Tibial artery (tissue), 4 donors: ENCODE data around the gene SLC39A6.
"Not testable (repeated sequence)": the region's sequence is repeated elsewhere in the genome, so short reads cannot be mapped to it uniquely, and the experiment has no call there.

Experiments
- DNase-seq, 2 donors: peaks; one replicate each; pipeline ENCODE4 v3.0.0-alpha.2; 2019
- H3K27ac ChIP-seq, 2 donors: fragments of 200-600 bp; sonication (generic) in 1 of 2; 1 replicate in 1 of 2; 2 replicates in 1 of 2; pipeline ENCODE4 v1.5.1; 2018 to 2019; ENCODE audit warnings: mild to moderate bottlenecking in 1 of 2
- H3K27me3 ChIP-seq, 2 donors: fragments of 200-600 bp; sonication (generic) in 1 of 2; one replicate each; pipeline versions ENCODE4 v1.5.1 to v1.6.0; 2016 to 2019
- H3K36me3 ChIP-seq, 3 donors: fragments of 200-600 bp; sonication (generic) in 2 of 3; one replicate each; pipeline ENCODE4 v1.5.1; 2016 to 2019; ENCODE audit warnings: mild to moderate bottlenecking in 2 of 3
- H3K4me1 ChIP-seq, 4 donors: fragments of 200-600 bp; sonication (generic) in 2 of 4; 1 replicate in 3 of 4; 2 replicates in 1 of 4; pipeline ENCODE4 v1.5.1; 2016 to 2019
- H3K4me3 ChIP-seq, 2 donors: fragments of 200-600 bp; sonication (generic) in 1 of 2; 1 replicate in 1 of 2; 2 replicates in 1 of 2; pipeline ENCODE4 v1.5.1; 2018 to 2019; ENCODE audit warnings: mild to moderate bottlenecking in 2 of 2
- H3K9me3 ChIP-seq, 3 donors: fragments of 200-600 bp; sonication (generic) in 1 of 3; one replicate each; pipeline ENCODE4 v1.5.1; 2016 to 2019
- intact Hi-C: fragments of 100-400 bp; cut with DNase I; formaldehyde crosslinking; loops from one replicate; pipeline ENCODE4 v1.15.0; 2023; ENCODE audit warnings: low total_unique reads
- TF ChIP-seq, protein P1 (sequence below), 2 experiments: fragments of 200-600 bp in 1 of 2; fragments of 450-650 bp in 1 of 2; IDR thresholded peaks; one replicate each; pipeline ENCODE4 v1.5.1; 2017 to 2019; ENCODE audit warnings: antibody characterized with exemption in 2 of 2, mild to moderate bottlenecking in 1 of 2, moderate library complexity in 1 of 2

SLC39A6 gene

DNA sequence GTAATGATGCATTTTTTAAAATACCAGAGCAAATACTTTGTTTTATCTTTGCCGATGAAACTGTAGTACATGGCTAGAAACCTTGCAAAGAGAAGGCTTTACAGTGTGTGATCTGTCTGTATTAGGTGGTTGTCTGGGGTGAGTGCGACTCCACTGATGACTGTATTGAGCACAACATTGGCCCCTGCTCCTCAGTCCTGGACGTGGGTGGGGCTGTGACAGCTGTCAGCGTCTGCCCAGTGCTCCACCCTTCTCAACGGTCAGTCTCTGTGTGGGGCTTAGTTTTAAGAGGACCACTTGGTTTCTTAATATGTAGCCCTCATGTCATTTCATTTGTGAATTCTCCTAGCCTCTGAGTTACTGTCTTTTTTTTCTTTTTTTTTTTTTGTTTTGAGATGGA lies 40.8 kb upstream of the SLC39A6 start:
- Histone ChIP-seq H3K4me3 (no peak overlapping the region), H3K27ac (no peak overlapping the region), H3K4me1 (no peaks in the 10 kb centered on the region), H3K36me3 (peaks cover 75 to 91% (median 79%) of the 10 kb centered on the region in 3 donors), H3K9me3 (no peaks in the 10 kb centered on the region), H3K27me3 (no peaks in the 10 kb centered on the region)
- intact Hi-C loops = no loop called here
- no peak for DNase-seq
- TF ChIP-seq, protein P1, sequence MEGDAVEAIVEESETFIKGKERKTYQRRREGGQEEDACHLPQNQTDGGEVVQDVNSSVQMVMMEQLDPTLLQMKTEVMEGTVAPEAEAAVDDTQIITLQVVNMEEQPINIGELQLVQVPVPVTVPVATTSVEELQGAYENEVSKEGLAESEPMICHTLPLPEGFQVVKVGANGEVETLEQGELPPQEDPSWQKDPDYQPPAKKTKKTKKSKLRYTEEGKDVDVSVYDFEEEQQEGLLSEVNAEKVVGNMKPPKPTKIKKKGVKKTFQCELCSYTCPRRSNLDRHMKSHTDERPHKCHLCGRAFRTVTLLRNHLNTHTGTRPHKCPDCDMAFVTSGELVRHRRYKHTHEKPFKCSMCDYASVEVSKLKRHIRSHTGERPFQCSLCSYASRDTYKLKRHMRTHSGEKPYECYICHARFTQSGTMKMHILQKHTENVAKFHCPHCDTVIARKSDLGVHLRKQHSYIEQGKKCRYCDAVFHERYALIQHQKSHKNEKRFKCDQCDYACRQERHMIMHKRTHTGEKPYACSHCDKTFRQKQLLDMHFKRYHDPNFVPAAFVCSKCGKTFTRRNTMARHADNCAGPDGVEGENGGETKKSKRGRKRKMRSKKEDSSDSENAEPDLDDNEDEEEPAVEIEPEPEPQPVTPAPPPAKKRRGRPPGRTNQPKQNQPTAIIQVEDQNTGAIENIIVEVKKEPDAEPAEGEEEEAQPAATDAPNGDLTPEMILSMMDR (IDR thresholded peaks at IDR 0.05) = no peak

DNA sequence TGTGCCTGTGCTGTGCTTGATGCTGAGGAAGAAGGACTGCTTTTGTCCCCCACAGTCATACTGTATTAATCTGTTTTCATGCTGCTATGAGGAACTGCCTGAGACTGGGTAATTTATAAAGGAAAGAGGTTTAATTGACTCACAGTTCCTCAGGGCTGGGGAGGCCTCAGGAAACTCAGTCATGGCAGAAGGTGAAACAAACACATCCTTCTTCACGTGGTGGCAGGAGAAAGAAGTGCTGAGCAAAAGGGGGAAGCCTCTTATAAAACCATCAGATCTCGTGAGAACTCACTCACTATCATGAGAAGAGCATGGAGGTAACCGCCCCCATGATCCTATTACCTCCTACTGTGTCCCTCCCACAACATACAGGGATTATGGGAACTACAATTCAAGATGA lies 39.2 kb upstream of the SLC39A6 start:
- DNase-seq, H3K4me3 ChIP-seq, H3K27me3 ChIP-seq, H3K9me3 ChIP-seq, intact Hi-C loops, H3K4me1 ChIP-seq, H3K27ac ChIP-seq: not testable (repeated sequence)
- H3K36me3 ChIP-seq = peaks cover 71 to 93% (median 75%) of the 10 kb centered on the region in 3 donors

DNA sequence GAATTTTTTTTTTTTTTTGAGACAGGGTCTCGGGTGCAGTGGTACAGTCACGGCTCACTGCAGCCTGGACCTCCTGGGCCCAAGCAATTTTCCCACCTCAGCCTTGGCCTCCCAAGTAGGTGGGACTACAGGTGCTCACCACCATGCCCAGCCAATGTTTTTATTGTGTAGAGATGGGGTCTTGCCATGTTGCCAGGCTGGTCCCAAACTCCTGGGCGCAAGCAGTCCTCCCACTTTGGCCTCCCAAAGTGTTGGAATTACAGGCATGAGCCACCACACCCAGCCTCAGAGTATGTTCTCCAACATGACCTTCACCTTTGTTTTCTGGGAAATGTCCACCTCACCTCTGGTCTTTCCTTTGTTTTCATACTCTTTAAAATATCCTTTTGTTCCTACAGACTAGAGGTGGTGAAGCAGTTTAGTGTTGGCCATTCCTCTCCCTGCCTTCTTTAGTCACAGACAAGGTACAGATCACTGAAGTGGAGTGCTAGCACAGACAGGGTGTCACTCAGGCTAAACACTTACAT lies 38.6 kb upstream of the SLC39A6 start:
- H3K9me3 ChIP-seq = no peaks in the 10 kb centered on the region
- TF ChIP-seq, protein P1 (IDR thresholded peaks at IDR 0.05) = no peak
- no peak overlapping the region for H3K27ac ChIP-seq
- intact Hi-C loops = no loop called here
- H3K27me3 ChIP-seq = no peaks in the 10 kb centered on the region
- no peak for DNase-seq
- H3K4me1 ChIP-seq = no peaks in the 10 kb centered on the region
- H3K36me3 ChIP-seq = peaks cover 67 to 95% (median 70%) of the 10 kb centered on the region in 3 donors
- no peak overlapping the region for H3K4me3 ChIP-seq

DNA sequence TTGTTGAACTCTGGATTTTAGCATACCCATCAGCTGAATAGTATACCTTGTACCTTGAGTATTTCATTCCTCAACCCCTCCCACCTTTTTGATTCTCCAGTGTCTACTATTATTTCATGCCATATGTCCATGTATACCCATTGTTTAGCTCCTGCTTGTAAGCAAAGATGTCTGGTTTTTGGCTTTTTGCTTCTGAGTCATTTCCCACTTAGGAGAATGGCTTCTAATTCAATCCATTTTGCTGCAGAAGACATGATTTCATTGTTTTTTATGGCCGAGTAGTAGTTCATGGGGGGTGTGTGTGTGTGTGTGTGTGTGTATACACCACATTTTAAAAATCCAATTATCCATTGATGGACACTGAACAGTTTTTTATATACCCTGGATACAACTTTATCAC lies 33.8 kb upstream of the SLC39A6 start:
- no peak overlapping the region for H3K27ac ChIP-seq
- peaks cover 67 to 93% (median 71%) of the 10 kb centered on the region in 3 donors for H3K36me3 ChIP-seq
- no peaks in the 10 kb centered on the region for H3K9me3 ChIP-seq
- intact Hi-C loops = no loop called here
- no peak for DNase-seq
- no peaks in the 10 kb centered on the region for H3K4me1 ChIP-seq
- TF ChIP-seq, protein P1 (IDR thresholded peaks at IDR 0.05) = no peak
- no peak overlapping the region for H3K4me3 ChIP-seq
- H3K27me3 ChIP-seq = no peaks in the 10 kb centered on the region

DNA sequence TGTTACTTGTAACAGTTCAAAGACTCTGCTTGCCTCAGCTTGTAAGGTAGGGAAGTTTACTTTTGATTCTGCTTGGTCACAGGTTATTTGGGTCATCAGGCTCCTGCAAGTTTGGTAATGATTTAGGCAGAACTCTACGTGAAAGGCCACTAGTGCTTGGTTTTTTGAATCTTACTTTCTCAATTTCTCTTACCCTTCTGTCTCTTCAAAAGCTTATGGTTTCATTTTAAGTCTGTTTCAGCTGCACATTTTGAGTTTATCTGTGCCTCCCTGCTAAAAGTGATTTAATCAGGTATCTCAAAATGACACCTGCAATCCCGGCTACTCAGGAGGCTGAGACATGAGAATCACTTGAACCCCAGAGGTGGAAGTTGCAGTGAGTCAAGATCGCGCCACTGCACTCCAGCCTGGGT lies 31.8 kb upstream of the SLC39A6 start:
- no peak for DNase-seq
- TF ChIP-seq, protein P1 (IDR thresholded peaks at IDR 0.05) = no peak
- no peaks in the 10 kb centered on the region for H3K4me1 ChIP-seq
- H3K4me3 ChIP-seq = no peak overlapping the region
- no peak overlapping the region for H3K27ac ChIP-seq
- H3K36me3 ChIP-seq = peaks cover 63 to 94% (median 79%) of the 10 kb centered on the region in 3 donors
- H3K9me3 ChIP-seq = no peaks in the 10 kb centered on the region
- intact Hi-C loops = no loop called here
- no peaks in the 10 kb centered on the region for H3K27me3 ChIP-seq

DNA sequence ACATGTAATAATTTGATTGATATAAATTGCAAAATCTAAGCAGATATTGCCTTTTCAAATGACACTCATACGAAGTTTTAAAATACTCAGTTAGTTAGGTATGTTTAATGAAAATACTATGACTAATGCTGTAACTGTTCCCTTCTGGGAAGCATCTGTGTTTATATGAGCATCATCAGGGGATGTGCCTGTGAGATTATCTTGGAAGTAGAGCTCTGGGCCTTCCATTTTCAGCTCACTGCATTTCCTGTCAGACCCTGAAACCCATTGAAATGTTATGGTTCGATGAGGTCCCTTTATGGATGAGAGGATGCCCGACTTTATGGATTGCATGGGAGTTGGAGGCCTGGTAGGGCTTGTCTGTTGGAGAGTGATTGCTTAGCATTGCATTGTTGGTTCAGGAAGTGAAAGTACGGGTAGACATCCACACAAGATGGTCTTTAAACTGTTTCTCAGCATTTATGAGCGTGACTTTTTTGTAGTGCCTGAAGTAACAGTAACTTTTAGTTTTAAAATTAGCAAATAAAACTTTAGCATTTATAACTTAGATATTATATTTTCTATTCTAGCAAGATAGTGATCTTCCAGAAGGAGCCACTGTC lies 29.2 kb upstream of the SLC39A6 start:
- no peak for DNase-seq
- H3K4me1 ChIP-seq = no peaks in the 10 kb centered on the region
- H3K4me3 ChIP-seq = no peak overlapping the region
- no peaks in the 10 kb centered on the region for H3K27me3 ChIP-seq
- H3K9me3 ChIP-seq = no peaks in the 10 kb centered on the region
- peaks cover 67 to 95% (median 81%) of the 10 kb centered on the region in 3 donors for H3K36me3 ChIP-seq
- TF ChIP-seq, protein P1 (IDR thresholded peaks at IDR 0.05) = no peak
- intact Hi-C loops = no loop called here
- no peak overlapping the region for H3K27ac ChIP-seq
